Endothelial cell (in vitro differentiated cells): ENCODE results near the gene MRRF. TPM values are rescaled to one million over a fixed set of nuclear protein-coding genes. Genes with fewer than 3 reads are reported as not detected.

Source experiments
- DNase-seq: peaks from one replicate; pipeline ENCODE4 v3.0.0; 2021; ENCODE audit warnings: low spot score
- H3K27ac Mint-ChIP-seq: one replicate; pipeline ENCODE4 v1.8.0; 2021; ENCODE audit warnings: mixed read lengths, inconsistent platforms; ENCODE audit not compliant: unreplicated experiment
- H3K27me3 Mint-ChIP-seq: one replicate; pipeline ENCODE4 v1.8.0; 2021; ENCODE audit warnings: mild to moderate bottlenecking, moderate library complexity, mixed read lengths, inconsistent platforms; ENCODE audit not compliant: unreplicated experiment
- H3K36me3 Mint-ChIP-seq: one replicate; pipeline ENCODE4 v1.8.0; 2021; ENCODE audit warnings: mild to moderate bottlenecking, low read depth, mixed read lengths, inconsistent platforms; ENCODE audit not compliant: unreplicated experiment
- H3K4me1 Mint-ChIP-seq: one replicate; pipeline ENCODE4 v1.8.0; 2021; ENCODE audit warnings: mild to moderate bottlenecking, mixed read lengths, inconsistent platforms; ENCODE audit not compliant: unreplicated experiment
- H3K4me3 Mint-ChIP-seq: one replicate; pipeline ENCODE4 v1.8.0; 2021; ENCODE audit warnings: mild to moderate bottlenecking, mixed read lengths, inconsistent platforms; ENCODE audit not compliant: unreplicated experiment
- H3K9me3 Mint-ChIP-seq: one replicate; pipeline ENCODE4 v1.8.0; 2021; ENCODE audit warnings: mixed read lengths, inconsistent platforms; ENCODE audit not compliant: unreplicated experiment
- CTCF ChIP-seq: fragments of 200-600 bp; sonication (generic); IDR thresholded peaks from one replicate; pipeline ENCODE4 v1.5.0; 2021; ENCODE audit warnings: antibody characterized with exemption; ENCODE audit not compliant: unreplicated experiment
- total RNA-seq: library from RNA; stranded (reverse); fragmentation: NEBNext Ultra II Directional; extraction: Animal tissue kit (Norgen Biotek cat#: 25700); gene quantifications from one replicate; pipeline ENCODE4 v1.2.1, GENCODE V29; 2021; ENCODE audit not compliant: unreplicated experiment

Gene MRRF
- total RNA-seq, 1 donor from 2014 or later = 40.3 TPM

GRCh38 chr9:122342323-122343050 is 77.8 kb downstream of the MRRF start:
- no peak for TF ChIP-seq CTCF
- peaks cover 25% of the 10 kb centered on the region for H3K4me1 Mint-ChIP-seq
- H3K4me3 Mint-ChIP-seq = no peak overlapping the region
- no peaks in the 10 kb centered on the region for H3K36me3 Mint-ChIP-seq
- H3K9me3 Mint-ChIP-seq = no peaks in the 10 kb centered on the region
- H3K27me3 Mint-ChIP-seq = peaks cover 7% of the 10 kb centered on the region
- no peak for DNase-seq
- no peak overlapping the region for H3K27ac Mint-ChIP-seq

GRCh38 chr9:122346478-122347347 is 82.0 kb downstream of the MRRF start:
- peak; percentile 77 for DNase-seq
- peaks cover 10% of the 10 kb centered on the region for H3K27me3 Mint-ChIP-seq
- H3K4me1 Mint-ChIP-seq = peaks cover 20% of the 10 kb centered on the region
- peak overlapping the region; percentile 85 for H3K4me3 Mint-ChIP-seq
- no peaks in the 10 kb centered on the region for H3K9me3 Mint-ChIP-seq
- peak overlapping the region; percentile 92 for H3K27ac Mint-ChIP-seq
- no peaks in the 10 kb centered on the region for H3K36me3 Mint-ChIP-seq
- TF ChIP-seq CTCF = no peak

GRCh38 chr9:122347348-122348287 is 82.9 kb downstream of the MRRF start:
- Mint-ChIP-seq H3K4me3 (peak overlapping the region; percentile 85), H3K36me3 (no peaks in the 10 kb centered on the region), H3K4me1 (peaks cover 20% of the 10 kb centered on the region), H3K27ac (peak overlapping the region; percentile 92), H3K9me3 (no peaks in the 10 kb centered on the region), H3K27me3 (peaks cover 10% of the 10 kb centered on the region)
- DNase-seq = no peak
- no peak for TF ChIP-seq CTCF

GRCh38 chr9:122348288-122348777 is 83.7 kb downstream of the MRRF start:
- DNase-seq = peak; percentile 59
- no peak for TF ChIP-seq CTCF
- Mint-ChIP-seq H3K9me3 (no peaks in the 10 kb centered on the region), H3K4me1 (peaks cover 20% of the 10 kb centered on the region), H3K27me3 (peaks cover 11% of the 10 kb centered on the region), H3K4me3 (peak overlapping the region; percentile 70), H3K27ac (peak overlapping the region; percentile 84), H3K36me3 (no peaks in the 10 kb centered on the region)
